OCI-LY7 (cell line): Measurements from ENCODE around the gene CYP11A1. TPM values are rescaled to one million over a fixed set of nuclear protein-coding genes. Genes with fewer than 3 reads are reported as not detected.

Experiments
- BruUV-seq: library from RNA; stranded (reverse); fragments of 400-500 nt; replicated peaks from 2 replicates; lab custom pipeline; 2021; lab: Mats Ljungman, UMichigan
- CTCF ChIA-PET: fragments of 300-600 bp; sonication (Branson Sonifier 250); formaldehyde crosslinking; loops from one replicate; lab custom pipeline; 2022; ENCODE audit warnings: antibody characterized with exemption; ENCODE audit not compliant: unreplicated experiment; lab: Charles Lee
- POLR2A ChIA-PET: fragments of 300-600 bp; sonication (Branson Sonifier 250); formaldehyde crosslinking; loops from one replicate; lab custom pipeline; 2022; ENCODE audit warnings: antibody characterized with exemption; lab: Charles Lee
- DNase-seq: peaks from one replicate; pipeline ENCODE4 v3.0.0-alpha.2; 2015; ENCODE audit warnings: low spot score
- H2AFZ ChIP-seq: fragments of 200-600 bp; sonication (generic), shearing (Covaris generic); 2 replicates; pipeline ENCODE4 v1.6.1; 2014; ENCODE audit warnings: mild to moderate bottlenecking, antibody characterized with exemption, low read length, moderate library complexity
- H3K27ac ChIP-seq: fragments of 200-600 bp; sonication (generic); 2 replicates; pipeline ENCODE4 v1.5.1; 2014; ENCODE audit warnings: mixed run types, low read depth, mild to moderate bottlenecking, moderate library complexity, low read length, inconsistent platforms; ENCODE audit not compliant: poor library complexity, severe bottlenecking
- H3K36me3 ChIP-seq: fragments of 200-600 bp; sonication (generic); 2 replicates; pipeline ENCODE4 v1.6.1; 2014; ENCODE audit warnings: mild to moderate bottlenecking, antibody characterized with exemption, low read length, moderate library complexity, mixed read lengths; ENCODE audit not compliant: insufficient read depth
- H3K4me1 ChIP-seq: fragments of 200-600 bp; sonication (generic); 2 replicates; pipeline ENCODE4 v1.5.1; 2014; ENCODE audit warnings: mild to moderate bottlenecking, low read length; ENCODE audit not compliant: insufficient read depth, poor library complexity, severe bottlenecking
- H3K4me2 ChIP-seq: fragments of 200-600 bp; sonication (generic); 2 replicates; pipeline ENCODE4 v1.6.1; 2014; ENCODE audit warnings: mild to moderate bottlenecking, low read length
- H3K4me3 ChIP-seq: fragments of 200-600 bp; sonication (generic); 2 replicates; pipeline ENCODE4 v1.5.1; 2014; ENCODE audit warnings: mild to moderate bottlenecking, low read depth, low read length; ENCODE audit not compliant: poor library complexity, severe bottlenecking
- H3K79me2 ChIP-seq: fragments of 200-600 bp; sonication (generic); 2 replicates; pipeline ENCODE4 v1.6.1; 2016; ENCODE audit warnings: low read depth, mild to moderate bottlenecking, low read length, moderate library complexity, mixed read lengths; ENCODE audit not compliant: insufficient read depth
- H3K9me2 ChIP-seq: fragments of 200-600 bp; sonication (generic); 2 replicates; pipeline ENCODE4 v1.6.1; 2016; ENCODE audit warnings: mild to moderate bottlenecking, low read length, mixed read lengths; ENCODE audit not compliant: insufficient read depth
- H3K9me3 ChIP-seq: fragments of 200-600 bp; sonication (generic); 2 replicates; pipeline ENCODE4 v1.6.1; 2014; ENCODE audit warnings: mild to moderate bottlenecking, mixed run types, low read length, mixed read lengths
- H4K20me1 ChIP-seq: fragments of 200-600 bp; sonication (generic); 2 replicates; pipeline ENCODE4 v1.6.1; 2014; ENCODE audit warnings: mild to moderate bottlenecking, antibody characterized with exemption, low read length, moderate library complexity, mixed read lengths; ENCODE audit not compliant: insufficient read depth
- EZH2phosphoT487 ChIP-seq: fragments of 200-600 bp; sonication (generic); IDR thresholded peaks from 2 replicates; pipeline ENCODE4 v1.6.1; 2018; ENCODE audit warnings: low read depth, borderline replicate concordance, mild to moderate bottlenecking, mixed run types, antibody characterized with exemption, low read length, moderate library complexity, mixed read lengths
- intact Hi-C: fragments of 100-400 bp; cut with micrococcal nuclease; formaldehyde crosslinking; loops from one replicate; pipeline ENCODE4 v1.10.0; 2022; ENCODE audit not compliant: unreplicated experiment
- total RNA-seq, 2 experiments: library from RNA; depleted of rRNA in 1 of 2; stranded (reverse); fragments of >200 nt in 1 of 2; shearing (Covaris generic) in 1 of 2; gene quantifications; 2 replicates each; pipeline ENCODE4 v1.2.3, GENCODE V29; 2014 to 2022
- TF ChIP-seq, protein P1 (sequence below): fragments of 200-600 bp; sonication (generic); conservative IDR thresholded peaks from 2 replicates; pipeline ENCODE4 v1.5.1; 2014; ENCODE audit warnings: mild to moderate bottlenecking, antibody characterized with exemption, low read length, moderate library complexity, mixed read lengths

CYP11A1 gene
- total RNA-seq, 2 experiments from 2014 or later = not detected

GRCh38 chr15:74332611-74333010, 34.8 kb downstream of the CYP11A1 start:
- Histone ChIP-seq H3K4me1 (no peaks in the 10 kb centered on the region), H3K27ac (no peak overlapping the region), H4K20me1 (no peaks in the 10 kb centered on the region), H3K4me2 (no peak overlapping the region), H2AFZ (no peak overlapping the region), H3K4me3 (no peak overlapping the region), H3K9me2 (no peaks in the 10 kb centered on the region), H3K79me2 (no peaks in the 10 kb centered on the region), H3K36me3 (no peaks in the 10 kb centered on the region), H3K9me3 (no peaks in the 10 kb centered on the region)
- ChIA-PET POLR2A (no interaction called here), CTCF (no interaction called here)
- intact Hi-C loops = no loop called here
- no peak for DNase-seq
- no peak for TF ChIP-seq EZH2phosphoT487
- TF ChIP-seq, protein P1, sequence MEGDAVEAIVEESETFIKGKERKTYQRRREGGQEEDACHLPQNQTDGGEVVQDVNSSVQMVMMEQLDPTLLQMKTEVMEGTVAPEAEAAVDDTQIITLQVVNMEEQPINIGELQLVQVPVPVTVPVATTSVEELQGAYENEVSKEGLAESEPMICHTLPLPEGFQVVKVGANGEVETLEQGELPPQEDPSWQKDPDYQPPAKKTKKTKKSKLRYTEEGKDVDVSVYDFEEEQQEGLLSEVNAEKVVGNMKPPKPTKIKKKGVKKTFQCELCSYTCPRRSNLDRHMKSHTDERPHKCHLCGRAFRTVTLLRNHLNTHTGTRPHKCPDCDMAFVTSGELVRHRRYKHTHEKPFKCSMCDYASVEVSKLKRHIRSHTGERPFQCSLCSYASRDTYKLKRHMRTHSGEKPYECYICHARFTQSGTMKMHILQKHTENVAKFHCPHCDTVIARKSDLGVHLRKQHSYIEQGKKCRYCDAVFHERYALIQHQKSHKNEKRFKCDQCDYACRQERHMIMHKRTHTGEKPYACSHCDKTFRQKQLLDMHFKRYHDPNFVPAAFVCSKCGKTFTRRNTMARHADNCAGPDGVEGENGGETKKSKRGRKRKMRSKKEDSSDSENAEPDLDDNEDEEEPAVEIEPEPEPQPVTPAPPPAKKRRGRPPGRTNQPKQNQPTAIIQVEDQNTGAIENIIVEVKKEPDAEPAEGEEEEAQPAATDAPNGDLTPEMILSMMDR = no peak
- no TSS peak for BruUV-seq

DNA sequence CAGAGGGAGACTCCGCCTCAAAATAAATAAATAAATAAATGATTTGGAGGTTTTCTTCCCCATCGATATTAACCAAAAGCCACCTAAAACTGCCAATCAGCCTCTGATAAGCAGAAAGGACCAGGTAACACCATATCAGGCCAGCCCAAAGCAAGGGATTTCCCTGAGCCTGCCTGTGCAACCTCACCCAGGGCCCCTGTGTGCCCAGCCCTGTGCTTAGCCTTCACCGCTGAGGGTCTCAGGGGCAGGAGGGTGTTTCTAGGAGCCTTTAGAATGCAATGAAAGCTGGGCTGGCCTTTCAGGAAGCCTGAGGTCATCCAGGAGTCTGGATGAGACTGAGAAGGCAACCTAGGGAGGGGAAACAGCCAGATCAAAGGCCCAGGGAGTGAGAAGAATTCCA, 35.4 kb downstream of the CYP11A1 start:
- POLR2A ChIA-PET = no interaction called here
- CTCF ChIA-PET = no interaction called here
- no peak overlapping the region for H3K27ac ChIP-seq
- no TSS peak for BruUV-seq
- no peak overlapping the region for H3K4me2 ChIP-seq
- H3K4me1 ChIP-seq = no peaks in the 10 kb centered on the region
- no peaks in the 10 kb centered on the region for H3K36me3 ChIP-seq
- H2AFZ ChIP-seq = no peak overlapping the region
- no peaks in the 10 kb centered on the region for H3K9me3 ChIP-seq
- intact Hi-C loops = no loop called here
- H3K79me2 ChIP-seq = no peaks in the 10 kb centered on the region
- H4K20me1 ChIP-seq = no peaks in the 10 kb centered on the region
- H3K4me3 ChIP-seq = no peak overlapping the region
- no peaks in the 10 kb centered on the region for H3K9me2 ChIP-seq
- TF ChIP-seq EZH2phosphoT487 = no peak
- no peak for DNase-seq

DNA sequence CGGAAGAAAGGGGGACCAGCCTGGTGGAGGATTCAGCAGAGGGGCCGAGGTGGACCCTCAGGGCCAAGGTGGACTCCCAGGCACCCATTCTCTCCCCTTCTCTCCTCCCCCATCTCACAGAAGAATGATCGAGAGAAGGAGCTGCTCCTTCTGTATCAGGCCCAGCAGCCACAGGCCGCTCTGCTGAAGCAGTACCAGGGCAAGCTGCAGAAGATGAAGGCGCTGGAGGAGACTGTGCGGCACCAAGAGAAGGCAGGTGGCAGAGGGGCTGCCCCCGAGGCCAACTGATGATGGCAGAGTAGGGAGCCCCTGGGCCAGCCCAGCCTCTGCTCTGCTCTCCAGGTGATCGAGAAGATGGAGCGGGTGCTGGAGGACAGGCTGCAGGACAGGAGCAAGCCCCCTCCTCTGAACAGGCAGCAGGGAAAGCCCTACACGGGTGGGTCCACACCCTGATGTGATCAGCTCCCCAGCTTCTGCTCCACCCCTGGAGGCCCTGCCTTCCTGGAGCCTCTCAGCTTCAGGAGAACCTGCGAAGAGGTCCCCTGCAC, 36.5 kb downstream of the CYP11A1 start:
- no peaks in the 10 kb centered on the region for H3K79me2 ChIP-seq
- H3K4me3 ChIP-seq = no peak overlapping the region
- H3K27ac ChIP-seq = no peak overlapping the region
- CTCF ChIA-PET = no interaction called here
- intact Hi-C loops = no loop called here
- TF ChIP-seq EZH2phosphoT487 = no peak
- TF ChIP-seq, protein P1 = no peak
- no peaks in the 10 kb centered on the region for H3K36me3 ChIP-seq
- H4K20me1 ChIP-seq = no peaks in the 10 kb centered on the region
- H2AFZ ChIP-seq = no peak overlapping the region
- DNase-seq = no peak
- H3K9me3 ChIP-seq = no peaks in the 10 kb centered on the region
- BruUV-seq = no TSS peak
- no peak overlapping the region for H3K4me2 ChIP-seq
- H3K9me2 ChIP-seq = no peaks in the 10 kb centered on the region
- no peaks in the 10 kb centered on the region for H3K4me1 ChIP-seq
- POLR2A ChIA-PET = no interaction called here
